Smooth muscle cell of the umbilical artery (primary cell): ENCODE results near the gene ZNF195. TPM values are rescaled to one million over a fixed set of nuclear protein-coding genes. Genes with fewer than 3 reads are reported as not detected.

Experiments
- total RNA-seq: library from RNA; depleted of rRNA; stranded (reverse); fragments of >200 nt; gene quantifications from 2 replicates; pipeline ENCODE4 v1.2.3, GENCODE V29; 2014

ZNF195 gene
- 16.9 and 23.1 TPM in 2 replicates for total RNA-seq

GRCh38 chr11:3378426-3379423 is at the start of gene ZNF195:
Gene ZNF195 (minus strand): TSS chr11:3379146. CDS start chr11:3379040, 106 bp downstream.

Other genes with a start within 250 kb of the ZNF195 start
- 26.4 and 38.6 TPM in 2 replicates for gene OSBPL5, start 213.8 kb downstream of the ZNF195 start, total RNA-seq
- not detected in 2 replicates for gene MRGPRG, start 160.3 kb downstream of the ZNF195 start, total RNA-seq
- gene MRGPRE, start 146.7 kb downstream of the ZNF195 start, total RNA-seq = not detected in 2 replicates